CD4-positive, CD25-positive, alpha-beta regulatory T cell (primary cell): ENCODE measurements around the gene GPR32. TPM values are rescaled to one million over a fixed set of nuclear protein-coding genes. Genes with fewer than 3 reads are reported as not detected.
"Not testable (repeated sequence)": the region's sequence is repeated elsewhere in the genome, so short reads cannot be mapped to it uniquely, and the experiment has no call there.

Experiments
- ATAC-seq, 2 donors: fragments of 150-1000 bp; cut with Tn5 transposase; one replicate each; pipeline ENCODE4 v1.10.0; 2021; ENCODE audit warnings: low read depth in 2 of 2, moderate number of reproducible peaks in 2 of 2, moderate library complexity in 1 of 2
- DNase-seq, 3 donors: peaks; one replicate each; pipeline versions ENCODE4 v3.0.0 to v3.0.0-alpha.2; 2012 to 2022; ENCODE audit warnings: mixed read lengths in 1 of 3
- H3K27ac ChIP-seq: one replicate; pipeline ENCODE4 v1.7.0; 2013; ENCODE audit warnings: mild to moderate bottlenecking, low read length; ENCODE audit not compliant: insufficient read depth, poor library complexity, severe bottlenecking
- H3K27me3 ChIP-seq: one replicate; pipeline ENCODE4 v1.7.0; 2013; ENCODE audit warnings: low read length; ENCODE audit not compliant: control insufficient read depth, insufficient read depth
- H3K36me3 ChIP-seq: one replicate; pipeline ENCODE4 v1.7.0; 2013; ENCODE audit warnings: mild to moderate bottlenecking, low read length, moderate library complexity; ENCODE audit not compliant: control insufficient read depth, insufficient read depth
- H3K4me1 ChIP-seq: 2 replicates; pipeline ENCODE4 v1.7.0; 2013; ENCODE audit warnings: mild to moderate bottlenecking, low read length; ENCODE audit not compliant: insufficient read depth, control insufficient read depth, poor library complexity, severe bottlenecking
- H3K4me3 ChIP-seq: one replicate; pipeline ENCODE4 v1.7.0; 2013; ENCODE audit warnings: low read depth, mild to moderate bottlenecking, low read length, moderate library complexity
- H3K9me3 ChIP-seq, 2 experiments: 1 replicate in 1 of 2; 2 replicates in 1 of 2; pipeline ENCODE4 v1.7.0; 2013; ENCODE audit warnings: low read length in 2 of 2, mild to moderate bottlenecking in 1 of 2, moderate library complexity in 1 of 2; ENCODE audit not compliant: control insufficient read depth in 2 of 2
- H3K27ac Mint-ChIP-seq, 3 donors: one replicate each; pipeline ENCODE4 v1.8.0; 2020 to 2022; ENCODE audit warnings: mild to moderate bottlenecking in 3 of 3, mixed read lengths in 3 of 3, moderate library complexity in 2 of 3
- H3K27me3 Mint-ChIP-seq: one replicate; pipeline ENCODE4 v1.8.0; 2022; ENCODE audit warnings: mild to moderate bottlenecking, mixed read lengths
- H3K36me3 Mint-ChIP-seq: one replicate; pipeline ENCODE4 v1.8.0; 2020; ENCODE audit warnings: mixed read lengths
- H3K4me1 Mint-ChIP-seq, 4 donors: one replicate each; pipeline ENCODE4 v1.8.0; 2020 to 2022; ENCODE audit warnings: mixed read lengths in 4 of 4, mild to moderate bottlenecking in 1 of 4
- H3K4me3 Mint-ChIP-seq, 4 donors: one replicate each; pipeline ENCODE4 v1.8.0; 2020 to 2022; ENCODE audit warnings: mild to moderate bottlenecking in 4 of 4, mixed read lengths in 4 of 4, moderate library complexity in 3 of 4
- H3K9me3 Mint-ChIP-seq, 7 donors: one replicate each; pipeline ENCODE4 v1.8.0; 2020 to 2022; ENCODE audit warnings: mixed read lengths in 7 of 7, mild to moderate bottlenecking in 3 of 7, moderate library complexity in 2 of 7
- polyA plus RNA-seq, 4 donors: library from polyadenylated mRNA; unstranded; fragments of 300-500 nt; fragmentation: Illumina TruSeq; gene quantifications; one replicate each; pipeline ENCODE4 v1.2.3, GENCODE V29; 2021
- total RNA-seq: library from RNA; stranded (reverse); gene quantifications from one replicate; pipeline ENCODE4 v1.2.3, GENCODE V29; 2022

GPR32 gene
- total and polyA plus RNA-seq, 5 donors from 2014 or later = not detected

DNA sequence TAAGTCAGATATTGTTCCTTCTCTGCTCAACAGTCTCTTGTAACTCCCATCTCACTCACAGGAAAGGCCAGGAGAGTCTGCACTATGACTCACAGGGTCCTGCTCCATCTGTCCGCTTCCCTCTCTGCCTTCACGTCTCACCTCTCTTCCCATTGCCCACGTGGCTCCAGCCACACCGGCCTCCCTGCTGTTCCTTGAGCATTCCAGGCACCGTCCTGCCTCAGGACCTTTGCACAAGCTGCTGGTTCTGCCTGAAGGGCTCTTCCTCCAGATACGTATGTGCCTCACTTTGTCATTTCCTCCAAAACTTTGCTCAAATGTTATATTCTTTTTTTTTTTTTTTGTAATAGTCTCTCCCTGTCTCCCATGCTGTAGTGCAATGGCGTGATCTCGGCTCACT lies 14.0 kb upstream of the GPR32 start:
- H3K27me3 Mint-ChIP-seq = peaks cover 20% of the 10 kb centered on the region
- ATAC-seq, DNase-seq, H3K27ac ChIP-seq, H3K27me3 ChIP-seq, H3K4me3 Mint-ChIP-seq, H3K4me3 ChIP-seq, H3K4me1 Mint-ChIP-seq, H3K9me3 ChIP-seq, H3K9me3 Mint-ChIP-seq, H3K36me3 Mint-ChIP-seq, H3K36me3 ChIP-seq, H3K4me1 ChIP-seq, H3K27ac Mint-ChIP-seq: not testable (repeated sequence)

GRCh38 chr19:50757624-50758023 lies 12.6 kb upstream of the GPR32 start:
- not testable (repeated sequence) for ATAC-seq, H3K4me1 Mint-ChIP-seq, H3K27ac Mint-ChIP-seq, H3K4me3 ChIP-seq, H3K4me1 ChIP-seq, H3K9me3 ChIP-seq, H3K27ac ChIP-seq, DNase-seq, H3K36me3 Mint-ChIP-seq, H3K27me3 ChIP-seq, H3K4me3 Mint-ChIP-seq, H3K9me3 Mint-ChIP-seq, H3K36me3 ChIP-seq
- H3K27me3 Mint-ChIP-seq = peaks cover 20% of the 10 kb centered on the region

GRCh38 chr19:50759076-50759475 lies 11.2 kb upstream of the GPR32 start:
- not testable (repeated sequence) for H3K36me3 ChIP-seq, H3K4me3 ChIP-seq, H3K9me3 ChIP-seq, H3K4me3 Mint-ChIP-seq, H3K9me3 Mint-ChIP-seq, DNase-seq, H3K27me3 ChIP-seq, ATAC-seq, H3K4me1 Mint-ChIP-seq, H3K27ac Mint-ChIP-seq, H3K4me1 ChIP-seq, H3K36me3 Mint-ChIP-seq, H3K27ac ChIP-seq
- H3K27me3 Mint-ChIP-seq = peaks cover 15% of the 10 kb centered on the region

DNA sequence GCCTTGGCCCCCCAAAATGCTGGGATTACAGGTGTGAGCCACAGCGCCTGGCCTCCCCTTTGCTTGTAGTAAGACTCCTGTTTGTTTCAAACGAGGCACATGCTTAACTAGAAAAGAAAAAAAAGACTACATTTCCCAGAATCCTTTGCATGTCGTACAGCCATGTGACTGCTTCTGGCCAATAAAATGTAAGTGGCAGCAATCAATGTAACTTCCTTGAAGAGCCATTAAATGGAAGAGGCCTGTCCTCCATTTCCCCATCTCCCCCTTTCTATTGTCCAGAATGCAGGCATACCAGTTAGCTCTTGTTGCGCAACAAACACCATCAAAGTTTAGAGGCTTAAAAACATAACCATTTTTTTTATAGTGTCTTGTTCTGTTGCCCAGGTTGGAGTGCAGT lies 10.4 kb upstream of the GPR32 start:
- H3K36me3 ChIP-seq = no peaks in the 10 kb centered on the region
- peaks cover 0 to 3% (median 0%) of the 10 kb centered on the region in 7 donors for H3K9me3 Mint-ChIP-seq
- H3K4me1 ChIP-seq = no peaks in the 10 kb centered on the region
- peak in 1 of 3 donors; percentile 31 for DNase-seq
- no peaks in the 10 kb centered on the region for H3K9me3 ChIP-seq
- no peak overlapping the region for H3K4me3 Mint-ChIP-seq
- no peak overlapping the region for H3K27ac ChIP-seq
- H3K4me1 Mint-ChIP-seq = no peaks in the 10 kb centered on the region
- H3K27me3 Mint-ChIP-seq = peaks cover 10% of the 10 kb centered on the region
- no peak for ATAC-seq
- no peak overlapping the region for H3K27ac Mint-ChIP-seq
- H3K27me3 ChIP-seq = no peaks in the 10 kb centered on the region
- H3K4me3 ChIP-seq = no peak overlapping the region
- no peaks in the 10 kb centered on the region for H3K36me3 Mint-ChIP-seq

DNA sequence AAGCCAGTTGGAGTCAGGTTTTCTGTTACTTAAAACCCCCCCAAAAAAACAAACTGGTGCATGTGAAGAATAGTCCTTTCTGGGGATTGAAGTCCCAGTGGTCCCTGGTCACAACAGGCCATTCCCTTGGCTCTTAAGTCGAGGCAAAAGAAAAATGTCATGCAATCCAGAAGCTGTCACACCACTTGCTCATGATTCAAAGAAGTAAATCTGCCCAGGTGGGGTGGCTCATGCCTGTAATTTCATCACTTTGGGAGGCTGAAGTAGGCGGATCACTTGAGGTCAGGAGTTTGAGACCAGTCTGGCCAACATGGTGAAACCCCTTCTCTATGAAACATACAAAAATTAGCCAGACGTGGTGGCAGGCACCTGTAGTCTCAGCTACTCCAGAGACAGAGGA lies 8.8 kb upstream of the GPR32 start:
- not testable (repeated sequence) for H3K27me3 ChIP-seq, H3K27me3 Mint-ChIP-seq, H3K9me3 ChIP-seq, ATAC-seq, H3K27ac ChIP-seq, H3K9me3 Mint-ChIP-seq, H3K4me1 ChIP-seq, H3K4me3 ChIP-seq, H3K27ac Mint-ChIP-seq, H3K36me3 Mint-ChIP-seq, DNase-seq, H3K4me1 Mint-ChIP-seq, H3K4me3 Mint-ChIP-seq, H3K36me3 ChIP-seq

GRCh38 chr19:50763521-50763920 lies 6.7 kb upstream of the GPR32 start:
- H3K36me3 ChIP-seq, ATAC-seq, H3K27me3 Mint-ChIP-seq, H3K27ac Mint-ChIP-seq, H3K27ac ChIP-seq, H3K9me3 Mint-ChIP-seq, H3K36me3 Mint-ChIP-seq, H3K4me3 Mint-ChIP-seq, H3K27me3 ChIP-seq, DNase-seq, H3K4me1 ChIP-seq, H3K4me3 ChIP-seq, H3K9me3 ChIP-seq, H3K4me1 Mint-ChIP-seq: not testable (repeated sequence)

GRCh38 chr19:50764409-50764808 lies 5.9 kb upstream of the GPR32 start:
- Histone ChIP-seq H3K9me3 (no peaks in the 10 kb centered on the region), H3K27me3 (no peaks in the 10 kb centered on the region), H3K4me3 (no peak overlapping the region), H3K36me3 (no peaks in the 10 kb centered on the region), H3K27ac (no peak overlapping the region), H3K4me1 (no peaks in the 10 kb centered on the region)
- DNase-seq (no peak), ATAC-seq (no peak)
- peaks cover 0 to 1% (median 0%) of the 10 kb centered on the region in 7 donors for H3K9me3 Mint-ChIP-seq
- no peak overlapping the region for H3K27ac Mint-ChIP-seq
- no peaks in the 10 kb centered on the region for H3K36me3 Mint-ChIP-seq
- H3K4me3 Mint-ChIP-seq = no peak overlapping the region
- no peaks in the 10 kb centered on the region for H3K4me1 Mint-ChIP-seq
- H3K27me3 Mint-ChIP-seq = no peaks in the 10 kb centered on the region

DNA sequence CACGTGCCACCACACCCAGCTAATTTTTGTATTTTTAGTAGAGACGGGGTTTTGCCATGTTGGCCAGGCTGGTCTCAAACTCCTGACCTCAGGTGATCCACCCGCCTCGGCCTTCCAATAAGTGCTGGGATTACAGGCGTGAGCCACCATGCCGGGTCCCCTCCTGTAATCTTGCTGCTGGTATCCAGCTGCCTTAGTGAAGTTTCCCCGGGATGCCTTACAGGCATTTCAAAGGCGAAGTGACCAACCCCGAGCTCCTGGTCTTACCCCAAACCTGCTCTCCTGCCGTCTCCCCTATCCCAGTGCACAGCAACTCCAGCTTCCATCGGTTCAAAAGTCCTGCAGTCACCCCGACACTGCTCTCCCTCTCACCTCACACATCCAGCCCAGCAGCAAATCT lies 3.5 kb upstream of the GPR32 start:
- not testable (repeated sequence) for H3K4me1 ChIP-seq, H3K36me3 ChIP-seq, H3K9me3 Mint-ChIP-seq, ATAC-seq, H3K36me3 Mint-ChIP-seq, DNase-seq, H3K27me3 Mint-ChIP-seq, H3K4me3 ChIP-seq, H3K27ac ChIP-seq, H3K4me1 Mint-ChIP-seq, H3K9me3 ChIP-seq, H3K4me3 Mint-ChIP-seq, H3K27me3 ChIP-seq, H3K27ac Mint-ChIP-seq
